Measurements from ENCODE around the gene ORC3.

ORC3 gene

DNA sequence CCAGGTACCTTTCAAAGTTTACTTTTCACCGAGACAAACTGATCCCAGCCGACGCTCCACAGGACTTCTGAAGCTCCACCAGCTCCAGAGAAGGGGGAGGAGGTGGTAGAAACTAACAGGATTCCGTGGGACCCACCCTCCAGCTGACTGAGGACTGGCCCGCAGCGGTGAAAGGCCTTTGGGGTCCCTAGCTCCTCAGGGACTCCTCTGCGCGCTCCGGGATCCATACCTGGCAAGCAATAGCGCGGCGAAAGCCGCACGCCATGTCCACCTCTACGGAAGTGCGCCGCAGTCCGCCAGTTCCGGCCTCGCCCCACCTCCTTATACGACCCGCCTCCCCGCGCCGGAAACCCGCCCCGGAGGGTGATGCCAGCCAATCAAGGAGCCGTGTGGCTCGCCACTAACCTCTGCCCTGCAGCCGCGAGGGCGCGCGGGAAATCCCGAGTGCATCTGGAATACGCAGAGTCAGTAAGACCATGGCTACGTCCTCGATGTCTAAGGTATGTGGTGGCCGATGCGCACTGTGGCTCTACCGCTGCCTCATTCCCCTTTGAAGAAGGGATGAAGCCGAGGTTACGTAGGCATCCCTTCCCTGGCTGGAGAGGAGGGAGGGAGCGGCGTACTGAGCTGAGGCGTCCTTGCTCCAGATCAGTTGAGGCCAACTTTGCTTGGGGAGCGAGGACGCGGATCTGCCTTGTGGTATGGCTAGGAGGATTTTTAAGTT lies at the start of gene ORC3, which contains the start of gene RARS2:
Gene ORC3, plus strand, starts transcription at position 443 of the 724 bp plus-strand sequence. Its CDS starts 34 bp downstream, at position 477.
Gene RARS2, minus strand, starts transcription at position 295 of the 724 bp plus-strand sequence. Its CDS starts 30 bp downstream, at position 265.
- Mint-ChIP-seq H3K27me3 (ENCODE audit: low read depth) (no peaks in the 10 kb centered on the region), H3K9me3 (no peaks in the 10 kb centered on the region), H3K4me3 (peak within 1 kb of the TSS; percentile 90), H3K27ac (peak within 1 kb of the TSS; percentile 84), H3K4me1 (ENCODE audit: low read depth) (peaks cover 46% of the 10 kb centered on the region), H3K36me3 (ENCODE audit: low read depth) (peaks cover 20% of the 10 kb centered on the region)

GRCh38 chr6:87540539-87540938 lies 49.4 kb upstream of the ORC3 start:
- H3K36me3 Mint-ChIP-seq (ENCODE audit: low read depth) = peaks cover 43% of the 10 kb centered on the region
- H3K4me3 Mint-ChIP-seq = no peak overlapping the region
- H3K27me3 Mint-ChIP-seq (ENCODE audit: low read depth) = no peaks in the 10 kb centered on the region
- peaks cover 7% of the 10 kb centered on the region for H3K4me1 Mint-ChIP-seq (ENCODE audit: low read depth)
- no peak overlapping the region for H3K27ac Mint-ChIP-seq
- peaks cover 14% of the 10 kb centered on the region for H3K9me3 Mint-ChIP-seq

- Mint-ChIP-seq H3K4me3 (no peak overlapping the region), H3K27me3 (ENCODE audit: low read depth) (no peaks in the 10 kb centered on the region), H3K4me1 (ENCODE audit: low read depth) (peaks cover 7% of the 10 kb centered on the region), H3K36me3 (ENCODE audit: low read depth) (peaks cover 45% of the 10 kb centered on the region), H3K27ac (no peak overlapping the region), H3K9me3 (peaks cover 14% of the 10 kb centered on the region)
Measured at GRCh38 chr6:87541041-87541440, 48.9 kb upstream of the ORC3 start.

DNA sequence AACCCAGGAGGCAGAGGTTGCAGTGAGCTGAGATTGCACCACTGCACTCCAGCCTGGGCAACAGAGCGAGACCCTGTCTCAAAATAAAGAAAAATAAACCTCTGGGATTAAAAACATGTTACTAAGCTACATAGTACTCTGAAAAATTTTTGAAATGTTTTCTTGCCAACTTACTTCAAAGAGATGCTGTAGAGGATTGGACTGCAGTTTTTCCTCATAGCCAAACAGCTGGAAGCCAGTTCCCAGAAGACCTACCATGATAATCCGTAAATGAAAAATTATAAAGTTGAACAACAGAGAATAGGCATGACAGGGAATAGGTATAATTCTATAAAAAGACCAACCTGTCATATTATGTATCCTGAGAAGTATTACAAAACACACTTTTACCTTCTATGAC lies 48.2 kb upstream of the ORC3 start:
- Mint-ChIP-seq H3K27ac (no peak overlapping the region), H3K27me3 (ENCODE audit: low read depth) (no peaks in the 10 kb centered on the region), H3K4me3 (no peak overlapping the region), H3K4me1 (ENCODE audit: low read depth) (peaks cover 7% of the 10 kb centered on the region), H3K9me3 (peaks cover 14% of the 10 kb centered on the region), H3K36me3 (ENCODE audit: low read depth) (peaks cover 47% of the 10 kb centered on the region)

GRCh38 chr6:87543696-87544473 lies 46.0 kb upstream of the ORC3 start:
- no peak overlapping the region for H3K27ac Mint-ChIP-seq
- peaks cover 45% of the 10 kb centered on the region for H3K36me3 Mint-ChIP-seq (ENCODE audit: low read depth)
- peaks cover 7% of the 10 kb centered on the region for H3K4me1 Mint-ChIP-seq (ENCODE audit: low read depth)
- H3K9me3 Mint-ChIP-seq = peaks cover 14% of the 10 kb centered on the region
- no peak overlapping the region for H3K4me3 Mint-ChIP-seq
- no peaks in the 10 kb centered on the region for H3K27me3 Mint-ChIP-seq (ENCODE audit: low read depth)

DNA sequence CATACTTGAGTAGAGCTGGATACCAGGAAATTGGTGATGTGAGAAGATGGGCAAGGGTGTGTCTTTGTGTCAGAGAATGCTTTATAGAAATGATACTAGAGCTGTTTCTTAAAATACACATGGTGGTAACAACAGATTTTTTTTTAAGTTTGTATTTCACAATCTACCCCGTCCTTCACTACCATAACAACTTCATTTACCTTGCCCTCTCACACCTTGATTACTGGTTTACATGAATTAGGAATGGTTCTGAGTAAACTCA lies 45.5 kb upstream of the ORC3 start:
- no peaks in the 10 kb centered on the region for H3K27me3 Mint-ChIP-seq (ENCODE audit: low read depth)
- no peak overlapping the region for H3K4me3 Mint-ChIP-seq
- peaks cover 7% of the 10 kb centered on the region for H3K4me1 Mint-ChIP-seq (ENCODE audit: low read depth)
- peaks cover 12% of the 10 kb centered on the region for H3K9me3 Mint-ChIP-seq
- peaks cover 40% of the 10 kb centered on the region for H3K36me3 Mint-ChIP-seq (ENCODE audit: low read depth)
- H3K27ac Mint-ChIP-seq = no peak overlapping the region

DNA sequence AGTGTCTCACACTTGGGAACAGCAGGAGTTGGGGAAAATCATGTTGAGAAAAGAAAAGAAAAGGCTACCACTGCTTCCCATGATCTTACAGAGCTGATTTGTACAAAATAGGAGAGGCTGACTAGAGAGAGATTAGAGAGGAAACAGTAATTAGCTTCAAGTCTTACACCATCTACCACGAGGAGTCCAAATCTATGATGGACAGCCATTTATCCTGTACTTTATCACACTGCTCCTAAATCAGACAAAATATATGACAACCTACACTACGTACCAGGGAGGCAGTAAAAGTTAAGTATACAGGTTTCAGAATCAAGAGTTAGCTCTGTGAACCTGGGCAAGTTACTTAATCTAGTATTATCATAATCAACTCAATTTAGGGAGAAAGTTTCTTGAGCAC lies 38.1 kb upstream of the ORC3 start:
- Mint-ChIP-seq H3K4me1 (ENCODE audit: low read depth) (peaks cover 2% of the 10 kb centered on the region), H3K4me3 (no peak overlapping the region), H3K36me3 (ENCODE audit: low read depth) (peaks cover 26% of the 10 kb centered on the region), H3K27ac (no peak overlapping the region), H3K9me3 (no peaks in the 10 kb centered on the region), H3K27me3 (ENCODE audit: low read depth) (no peaks in the 10 kb centered on the region)

GRCh38 chr6:87553159-87553765 lies 36.7 kb upstream of the ORC3 start:
- H3K36me3 Mint-ChIP-seq (ENCODE audit: low read depth) = peaks cover 30% of the 10 kb centered on the region
- H3K27me3 Mint-ChIP-seq (ENCODE audit: low read depth) = no peaks in the 10 kb centered on the region
- H3K27ac Mint-ChIP-seq = no peak overlapping the region
- peaks cover 2% of the 10 kb centered on the region for H3K4me1 Mint-ChIP-seq (ENCODE audit: low read depth)
- H3K4me3 Mint-ChIP-seq = no peak overlapping the region
- H3K9me3 Mint-ChIP-seq = no peaks in the 10 kb centered on the region

GRCh38 chr6:87555506-87555905 lies 34.4 kb upstream of the ORC3 start:
- Mint-ChIP-seq H3K4me3 (no peak overlapping the region), H3K9me3 (no peaks in the 10 kb centered on the region), H3K27ac (no peak overlapping the region), H3K27me3 (ENCODE audit: low read depth) (no peaks in the 10 kb centered on the region), H3K36me3 (ENCODE audit: low read depth) (peaks cover 26% of the 10 kb centered on the region), H3K4me1 (ENCODE audit: low read depth) (peaks cover 2% of the 10 kb centered on the region)

GRCh38 chr6:87558446-87558845 lies 31.5 kb upstream of the ORC3 start:
- Mint-ChIP-seq H3K36me3 (ENCODE audit: low read depth) (peaks cover 28% of the 10 kb centered on the region), H3K9me3 (no peaks in the 10 kb centered on the region), H3K27me3 (ENCODE audit: low read depth) (no peaks in the 10 kb centered on the region), H3K4me1 (ENCODE audit: low read depth) (no peaks in the 10 kb centered on the region), H3K27ac (no peak overlapping the region), H3K4me3 (no peak overlapping the region)

- peaks cover 3% of the 10 kb centered on the region for H3K4me1 Mint-ChIP-seq (ENCODE audit: low read depth)
- H3K36me3 Mint-ChIP-seq (ENCODE audit: low read depth) = peaks cover 25% of the 10 kb centered on the region
- no peak overlapping the region for H3K4me3 Mint-ChIP-seq
- H3K27ac Mint-ChIP-seq = no peak overlapping the region
- H3K9me3 Mint-ChIP-seq = no peaks in the 10 kb centered on the region
- H3K27me3 Mint-ChIP-seq (ENCODE audit: low read depth) = no peaks in the 10 kb centered on the region
Measured at GRCh38 chr6:87561017-87561416, 28.9 kb upstream of the ORC3 start.

DNA sequence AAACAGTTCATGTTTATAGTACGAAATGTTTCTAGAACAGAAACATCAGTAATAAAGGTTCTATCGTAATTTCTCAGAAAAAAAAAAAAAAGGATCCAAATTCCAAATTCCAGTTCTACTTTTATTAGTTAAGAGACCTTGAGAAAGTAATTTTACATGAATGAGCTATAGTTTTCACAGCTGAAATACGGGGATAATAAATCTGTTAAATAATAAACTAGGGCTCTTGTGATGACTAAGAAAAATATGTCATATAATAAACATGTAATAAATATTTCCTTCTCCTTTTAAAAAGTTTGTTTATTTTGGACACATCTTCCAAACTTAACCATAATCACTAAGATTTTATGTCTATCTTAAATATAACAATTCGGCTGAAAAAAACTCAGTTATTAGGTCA lies 17.9 kb upstream of the ORC3 start:
- Mint-ChIP-seq H3K4me1 (ENCODE audit: low read depth) (peaks cover 35% of the 10 kb centered on the region), H3K4me3 (no peak overlapping the region), H3K27me3 (ENCODE audit: low read depth) (no peaks in the 10 kb centered on the region), H3K36me3 (ENCODE audit: low read depth) (peaks cover 19% of the 10 kb centered on the region), H3K27ac (no peak overlapping the region), H3K9me3 (peaks cover 4% of the 10 kb centered on the region)

GRCh38 chr6:87572883-87573282 lies 17.1 kb upstream of the ORC3 start:
- H3K36me3 Mint-ChIP-seq (ENCODE audit: low read depth) = peaks cover 21% of the 10 kb centered on the region
- no peaks in the 10 kb centered on the region for H3K27me3 Mint-ChIP-seq (ENCODE audit: low read depth)
- no peak overlapping the region for H3K4me3 Mint-ChIP-seq
- peaks cover 4% of the 10 kb centered on the region for H3K9me3 Mint-ChIP-seq
- H3K27ac Mint-ChIP-seq = peak overlapping the region; percentile 58
- H3K4me1 Mint-ChIP-seq (ENCODE audit: low read depth) = peaks cover 35% of the 10 kb centered on the region

- Mint-ChIP-seq H3K9me3 (peaks cover 4% of the 10 kb centered on the region), H3K36me3 (ENCODE audit: low read depth) (peaks cover 21% of the 10 kb centered on the region), H3K4me1 (ENCODE audit: low read depth) (peaks cover 35% of the 10 kb centered on the region), H3K27me3 (ENCODE audit: low read depth) (no peaks in the 10 kb centered on the region), H3K27ac (peak overlapping the region; percentile 58), H3K4me3 (no peak overlapping the region)
Measured at GRCh38 chr6:87573307-87574024, 16.5 kb upstream of the ORC3 start.

Measured in T-helper 1 cell treated with Interleukin-12 subunit alpha and Interleukin-12 subunit beta and Interleukin-4 antibody, amounts not matched to agents 30 μg/mL and 1 μg/mL, for 36 hours (primary cell).